WTC11 (cell line): ENCODE measurements around the gene LDLR.

Source experiments
- ELF4 ChIP-seq: sonication (generic); formaldehyde crosslinking; IDR thresholded peaks from 2 replicates; pipeline ENCODE4 v1.8.1; 2022; ENCODE audit warnings: low read depth, mild to moderate bottlenecking, moderate library complexity, missing genetic modification reagents
- SP1 ChIP-seq: sonication (generic); formaldehyde crosslinking; conservative IDR thresholded peaks from 2 replicates; pipeline ENCODE4 v1.8.1; 2022; ENCODE audit warnings: missing genetic modification reagents
- TF ChIP-seq, protein P1 (sequence below): fragments of 200-600 bp; IDR thresholded peaks from 2 replicates; pipeline ENCODE4 v1.8.0; 2022; ENCODE audit warnings: antibody characterized with exemption
- TF ChIP-seq, protein P2 (sequence below): sonication (generic); formaldehyde crosslinking; IDR thresholded peaks from 2 replicates; pipeline ENCODE4 v1.8.1; 2023; ENCODE audit warnings: mild to moderate bottlenecking, missing genetic modification reagents, moderate library complexity

DNA sequence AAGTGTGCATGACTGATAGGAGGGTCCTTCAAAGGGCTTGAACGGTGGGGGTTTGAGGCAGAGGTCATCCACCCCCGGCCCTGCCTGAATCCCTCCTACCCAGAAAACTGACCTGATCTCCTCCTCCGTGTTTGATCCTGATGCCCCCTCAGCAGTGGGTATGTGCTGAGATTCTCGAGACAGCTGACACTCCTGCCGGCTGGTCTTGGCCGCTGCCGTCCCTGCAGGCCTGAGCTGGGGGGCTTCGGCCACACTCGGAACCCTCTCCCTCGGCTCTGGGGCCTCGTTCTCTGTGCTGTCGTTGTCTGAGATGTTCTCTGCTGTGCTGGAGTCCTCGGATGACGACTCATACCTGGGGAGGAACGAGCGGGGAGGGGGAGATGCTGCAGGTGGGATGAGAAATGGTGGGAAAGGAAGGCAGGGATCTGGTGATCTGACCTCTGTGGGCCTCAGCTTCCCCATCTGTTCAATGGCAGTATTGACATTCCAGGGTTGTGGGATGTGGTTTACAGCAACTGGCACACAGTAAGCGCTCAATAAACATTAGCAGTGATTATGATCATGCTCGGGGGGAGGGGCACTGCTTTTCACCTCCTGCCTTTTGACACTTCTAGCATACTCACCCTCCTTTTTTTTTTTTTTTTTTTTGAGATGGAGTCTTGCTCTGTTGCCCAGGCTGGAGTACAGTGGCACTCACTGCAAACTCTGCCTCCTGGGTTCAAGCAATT lies 87.4 kb downstream of the LDLR start:
- TF ChIP-seq, protein P1, sequence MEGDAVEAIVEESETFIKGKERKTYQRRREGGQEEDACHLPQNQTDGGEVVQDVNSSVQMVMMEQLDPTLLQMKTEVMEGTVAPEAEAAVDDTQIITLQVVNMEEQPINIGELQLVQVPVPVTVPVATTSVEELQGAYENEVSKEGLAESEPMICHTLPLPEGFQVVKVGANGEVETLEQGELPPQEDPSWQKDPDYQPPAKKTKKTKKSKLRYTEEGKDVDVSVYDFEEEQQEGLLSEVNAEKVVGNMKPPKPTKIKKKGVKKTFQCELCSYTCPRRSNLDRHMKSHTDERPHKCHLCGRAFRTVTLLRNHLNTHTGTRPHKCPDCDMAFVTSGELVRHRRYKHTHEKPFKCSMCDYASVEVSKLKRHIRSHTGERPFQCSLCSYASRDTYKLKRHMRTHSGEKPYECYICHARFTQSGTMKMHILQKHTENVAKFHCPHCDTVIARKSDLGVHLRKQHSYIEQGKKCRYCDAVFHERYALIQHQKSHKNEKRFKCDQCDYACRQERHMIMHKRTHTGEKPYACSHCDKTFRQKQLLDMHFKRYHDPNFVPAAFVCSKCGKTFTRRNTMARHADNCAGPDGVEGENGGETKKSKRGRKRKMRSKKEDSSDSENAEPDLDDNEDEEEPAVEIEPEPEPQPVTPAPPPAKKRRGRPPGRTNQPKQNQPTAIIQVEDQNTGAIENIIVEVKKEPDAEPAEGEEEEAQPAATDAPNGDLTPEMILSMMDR, result no peak
- TF ChIP-seq ELF4 (no peak), SP1 (CRISPR knock-in tag) (no peak)
- TF ChIP-seq, protein P2, sequence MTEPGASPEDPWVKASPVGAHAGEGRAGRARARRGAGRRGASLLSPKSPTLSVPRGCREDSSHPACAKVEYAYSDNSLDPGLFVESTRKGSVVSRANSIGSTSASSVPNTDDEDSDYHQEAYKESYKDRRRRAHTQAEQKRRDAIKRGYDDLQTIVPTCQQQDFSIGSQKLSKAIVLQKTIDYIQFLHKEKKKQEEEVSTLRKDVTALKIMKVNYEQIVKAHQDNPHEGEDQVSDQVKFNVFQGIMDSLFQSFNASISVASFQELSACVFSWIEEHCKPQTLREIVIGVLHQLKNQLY, result no peak
